T-helper 1 cell treated with Interleukin-12 subunit alpha and Interleukin-12 subunit beta and Interleukin-4 antibody, amounts not matched to agents 30 ng/mL and 1 ng/mL, for 36 hours (primary cell): Measurements from ENCODE around the gene SERPINB1. TPM values are rescaled to one million over a fixed set of nuclear protein-coding genes. Genes with fewer than 3 reads are reported as not detected.
"Not testable (repeated sequence)": the region's sequence is repeated elsewhere in the genome, so short reads cannot be mapped to it uniquely, and the experiment has no call there.

Experiments
- intact Hi-C: fragments of 100-400 bp; cut with micrococcal nuclease; formaldehyde crosslinking; loops from one replicate; pipeline ENCODE4 v1.15.1; 2024
- total RNA-seq: library from RNA; stranded (reverse); gene quantifications from 2 replicates; pipeline ENCODE4 v1.2.3, GENCODE V29; 2022

Gene SERPINB1
- total RNA-seq, 1 donor from 2014 or later: 83.4 TPM

DNA sequence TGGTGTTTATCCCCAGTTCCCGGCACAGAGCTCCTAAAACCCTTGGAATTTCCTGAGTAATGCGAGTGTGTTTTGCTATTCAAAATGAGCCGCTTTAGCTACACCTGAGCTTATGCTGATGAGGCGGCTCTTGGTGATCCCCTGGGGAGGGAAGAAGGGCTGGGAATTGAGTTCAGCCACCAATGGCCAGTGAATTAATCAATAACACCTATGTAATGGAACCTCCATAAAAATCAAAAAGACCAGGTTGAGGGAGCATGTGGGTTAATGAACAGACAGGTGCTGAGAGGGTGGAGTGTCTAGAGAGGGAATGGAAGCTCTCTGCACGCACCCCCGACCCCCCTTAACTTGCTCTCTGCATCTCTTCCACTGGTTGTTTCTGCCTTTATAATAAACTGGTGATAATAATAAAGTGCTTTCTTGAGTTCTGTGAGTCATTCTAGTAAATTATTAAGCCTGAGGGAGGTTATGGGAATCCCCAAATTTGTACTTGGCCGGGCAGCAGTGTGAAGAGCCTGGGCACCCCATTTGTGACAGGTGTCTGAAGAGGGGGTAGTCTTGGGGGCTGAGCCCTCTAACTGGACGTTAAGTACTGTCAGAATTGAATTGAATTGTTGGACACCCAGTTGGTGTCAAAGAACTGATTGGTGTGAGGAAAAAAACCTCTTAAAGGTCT is 24.6 kb upstream of the SERPINB1 start:
- intact Hi-C loops: no loop called here

DNA sequence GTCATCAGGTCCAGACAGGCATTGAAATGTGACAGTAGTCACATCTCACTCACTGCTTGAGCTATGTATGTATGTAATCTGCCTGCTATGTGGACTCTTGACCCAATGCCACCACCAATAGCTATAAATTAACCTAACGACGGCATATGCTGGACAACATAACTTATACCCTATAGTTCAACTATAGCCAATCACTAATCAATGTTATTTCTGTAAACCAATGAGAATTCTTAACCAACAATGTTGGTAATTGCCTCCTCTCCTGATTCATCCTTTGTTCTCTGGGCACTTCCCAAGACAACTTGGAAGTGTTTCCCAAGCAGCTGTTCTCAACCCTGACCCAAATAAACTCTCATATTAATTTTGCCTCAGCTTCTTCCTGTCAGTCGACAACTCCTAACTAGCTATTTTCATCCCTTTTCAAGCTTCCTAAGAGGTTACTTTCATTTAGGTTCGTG is 24.1 kb upstream of the SERPINB1 start:
- intact Hi-C loops: no loop called here

DNA sequence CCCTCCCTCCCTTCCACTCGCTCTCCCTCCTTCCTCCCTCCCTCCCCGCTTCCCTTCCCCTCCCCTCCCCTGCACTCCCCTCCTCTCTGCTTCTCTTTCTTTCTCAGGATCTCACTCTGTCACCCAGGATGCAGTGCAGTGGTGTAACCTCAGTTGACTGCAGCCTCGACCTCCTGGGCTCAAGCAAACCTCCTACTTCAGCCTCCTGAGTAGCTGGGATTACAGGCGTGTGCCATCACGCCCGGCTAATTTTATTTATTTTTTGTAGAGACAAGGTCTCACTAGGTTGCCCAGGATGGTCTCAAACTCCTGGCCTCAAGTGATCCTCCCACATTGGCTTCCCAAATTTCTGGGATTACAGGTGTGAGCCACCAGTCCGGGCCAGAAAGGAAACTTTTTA is 23.6 kb upstream of the SERPINB1 start:
- intact Hi-C loops: no loop called here

DNA sequence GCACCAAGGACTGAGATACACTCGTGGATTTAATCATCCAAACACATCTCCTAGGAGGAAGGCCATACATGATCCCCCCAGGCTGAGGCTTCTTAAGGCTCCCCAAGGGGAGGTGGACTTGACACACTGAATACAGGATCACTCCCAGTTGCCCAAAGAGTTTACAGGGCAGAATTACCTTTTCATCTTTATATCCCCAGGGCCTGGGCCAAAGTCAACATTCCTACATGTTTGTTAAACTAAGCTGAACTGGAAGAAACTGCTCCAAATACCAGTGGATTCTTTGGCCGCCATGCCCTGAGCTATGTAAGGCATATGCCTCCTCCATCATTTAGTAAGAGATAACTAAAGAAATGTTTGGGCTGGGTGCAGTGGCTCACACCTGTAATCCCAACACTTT is 22.2 kb upstream of the SERPINB1 start:
- intact Hi-C loops: no loop called here

DNA sequence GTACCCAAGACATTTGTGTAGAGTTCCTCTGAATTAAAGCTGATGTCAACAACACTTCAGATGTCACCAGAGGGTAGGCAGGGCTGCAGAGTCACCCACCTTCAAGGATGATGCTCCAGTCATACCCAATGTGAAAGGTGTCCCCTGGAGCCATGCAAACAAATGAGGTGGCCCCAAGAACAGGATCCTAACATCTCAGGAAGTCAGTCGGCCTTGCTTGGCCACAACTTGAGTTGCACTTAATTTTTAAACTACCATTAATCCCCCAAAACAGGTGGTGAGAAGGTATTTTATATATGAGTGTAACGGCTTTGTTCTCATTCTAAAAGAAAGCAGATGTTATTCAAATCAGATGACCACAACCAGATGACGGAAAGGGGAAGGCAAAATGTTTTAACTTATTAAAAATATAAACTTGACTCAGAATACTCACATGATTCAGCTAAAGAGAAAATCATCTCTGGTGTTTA is 21.1 kb upstream of the SERPINB1 start:
- intact Hi-C loops: no loop called here

DNA sequence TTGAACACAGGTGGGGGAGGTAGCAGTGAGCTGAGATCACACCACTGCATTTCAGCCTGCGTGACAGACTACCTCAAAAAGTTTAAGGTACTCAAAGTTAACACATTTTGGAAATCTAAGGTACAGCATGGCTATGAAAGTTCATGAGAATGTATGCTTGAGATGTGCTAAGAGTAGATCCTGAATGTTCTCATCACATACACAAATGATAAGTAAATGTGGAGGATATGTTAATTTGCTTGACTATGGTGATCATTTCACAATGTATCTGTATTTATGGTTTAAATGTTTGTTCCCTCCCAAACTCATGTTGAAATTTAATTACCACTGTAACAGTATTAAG is 20.1 kb upstream of the SERPINB1 start:
- intact Hi-C loops: no loop called here

DNA sequence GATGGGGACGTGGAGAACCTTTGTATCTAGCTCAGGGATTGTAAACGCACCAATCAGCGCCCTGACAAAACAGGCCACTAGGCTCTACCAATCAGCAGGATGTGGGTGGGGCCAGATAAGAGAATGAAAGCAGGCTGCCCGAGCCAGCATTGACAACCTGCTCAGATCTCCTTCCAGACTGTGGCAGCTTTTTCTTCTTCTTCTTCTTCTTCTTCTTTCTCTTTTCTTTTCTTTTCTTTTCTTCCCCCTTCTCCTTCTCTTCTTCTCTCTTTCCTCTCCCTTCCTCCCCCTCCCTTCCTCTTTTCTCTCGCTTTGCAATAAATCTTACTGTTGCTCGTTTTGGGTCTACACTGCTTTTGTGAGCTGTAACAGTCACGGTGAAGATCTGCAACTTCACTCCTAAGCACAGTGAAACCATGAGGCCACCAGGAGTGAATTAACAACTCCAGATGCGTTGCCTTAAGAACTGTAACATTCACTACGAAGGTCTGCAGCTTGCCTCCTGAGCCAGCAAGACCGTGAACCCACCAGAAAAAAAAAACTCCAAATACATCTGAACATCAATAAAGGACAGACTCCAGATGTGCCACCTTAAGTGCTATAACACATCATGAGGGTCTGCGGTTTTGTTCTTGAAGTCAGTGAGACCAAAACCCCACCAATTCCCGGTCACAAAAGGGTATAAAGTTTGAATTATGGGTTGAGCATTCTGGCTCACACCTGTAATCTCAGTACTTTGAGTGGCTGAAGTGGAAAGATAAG is 19.6 kb upstream of the SERPINB1 start:
- intact Hi-C loops: no loop called here

DNA sequence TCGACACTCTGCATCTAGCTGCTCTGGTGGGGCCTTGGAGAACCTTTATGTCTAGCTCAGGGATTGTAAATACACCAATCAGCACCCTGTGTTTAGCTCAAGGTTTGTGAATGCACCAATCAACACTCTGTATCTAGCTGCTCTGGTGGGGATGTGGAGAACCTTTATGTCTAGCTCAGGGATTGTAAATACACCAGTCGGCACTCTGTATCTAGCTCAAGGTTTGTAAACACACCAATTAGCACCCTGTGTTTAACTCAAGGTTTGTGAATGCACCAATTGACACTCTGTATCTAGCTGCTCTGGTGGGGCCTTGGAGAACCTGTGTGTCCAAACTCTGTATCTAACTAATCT is 19.0 kb upstream of the SERPINB1 start:
- intact Hi-C loops: not testable (repeated sequence)

DNA sequence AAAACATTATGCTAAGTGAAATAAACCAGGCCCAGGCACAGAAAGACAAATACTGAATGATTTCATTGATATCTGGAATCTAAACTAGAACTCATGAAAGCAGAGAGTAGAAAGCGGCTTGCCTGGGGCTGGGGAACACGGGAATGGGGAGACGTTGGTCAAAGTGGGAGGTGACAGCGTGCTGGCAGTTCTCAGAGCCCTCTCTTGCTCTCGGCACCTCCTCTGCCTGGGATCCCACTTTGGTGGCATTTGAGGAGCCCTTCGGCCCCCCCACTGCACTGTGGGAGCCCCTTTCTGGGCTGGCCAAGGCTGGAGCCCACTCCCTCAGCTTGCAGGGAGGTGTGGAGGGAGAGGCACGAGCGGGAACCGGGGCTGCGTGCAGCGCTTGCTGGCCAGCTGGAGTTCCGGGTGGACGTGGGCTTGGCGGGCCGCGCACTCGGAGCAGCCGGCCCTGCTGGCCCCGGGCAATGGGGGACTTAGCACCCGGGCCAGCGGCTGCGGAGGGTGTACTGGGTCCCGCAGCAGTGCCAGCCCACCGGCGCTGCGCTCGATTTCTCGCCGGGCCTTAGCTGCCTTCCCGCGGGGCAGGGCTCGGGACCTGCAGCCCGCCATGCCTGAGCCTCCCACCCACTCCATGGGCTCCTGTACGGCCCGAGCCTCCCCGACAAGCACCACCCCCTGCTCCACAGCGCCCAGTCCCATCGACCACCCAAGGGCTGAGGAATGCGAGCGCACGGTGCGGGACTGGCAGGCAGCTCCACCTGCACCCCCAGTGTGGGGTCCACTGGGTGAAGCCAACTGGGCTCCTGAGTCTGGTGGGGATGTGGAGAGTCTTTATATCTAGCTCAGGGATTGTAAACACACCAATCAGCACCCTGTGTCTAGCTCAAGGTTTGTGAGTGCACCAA is 18.4 kb upstream of the SERPINB1 start:
- intact Hi-C loops: loop anchor here (1.0 to 2.0 kb wide), 4 partner anchors 7 to 129 kb away; partner anchors contain the start of gene SERPINB9

DNA sequence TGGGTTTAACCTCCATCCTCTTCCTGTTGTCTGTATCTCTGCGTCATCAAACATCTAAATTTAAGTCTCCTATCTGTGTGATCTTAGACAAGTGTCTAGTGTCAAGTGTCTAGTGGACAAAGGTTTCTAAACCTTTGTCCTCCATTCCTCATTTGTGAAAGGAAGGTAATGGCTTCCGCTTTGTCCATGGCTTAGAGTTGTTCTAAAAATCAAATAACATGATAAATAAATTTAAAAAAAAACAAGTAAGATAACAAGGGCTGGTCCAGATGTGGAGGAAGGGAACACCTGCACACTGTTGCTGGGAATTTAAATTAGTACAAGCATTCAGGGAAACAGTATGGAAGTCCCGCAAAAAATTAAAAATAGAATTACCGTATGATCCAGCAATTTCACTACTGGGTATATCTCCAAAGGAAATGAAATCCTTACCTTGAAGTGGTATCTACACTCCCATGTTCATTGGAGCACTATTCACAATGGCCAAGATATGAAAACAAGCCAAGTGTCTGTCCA is 17.6 kb upstream of the SERPINB1 start:
- intact Hi-C loops: loop anchor here (1.0 to 2.0 kb wide), 4 partner anchors 8 to 130 kb away; partner anchors contain the start of gene SERPINB9

DNA sequence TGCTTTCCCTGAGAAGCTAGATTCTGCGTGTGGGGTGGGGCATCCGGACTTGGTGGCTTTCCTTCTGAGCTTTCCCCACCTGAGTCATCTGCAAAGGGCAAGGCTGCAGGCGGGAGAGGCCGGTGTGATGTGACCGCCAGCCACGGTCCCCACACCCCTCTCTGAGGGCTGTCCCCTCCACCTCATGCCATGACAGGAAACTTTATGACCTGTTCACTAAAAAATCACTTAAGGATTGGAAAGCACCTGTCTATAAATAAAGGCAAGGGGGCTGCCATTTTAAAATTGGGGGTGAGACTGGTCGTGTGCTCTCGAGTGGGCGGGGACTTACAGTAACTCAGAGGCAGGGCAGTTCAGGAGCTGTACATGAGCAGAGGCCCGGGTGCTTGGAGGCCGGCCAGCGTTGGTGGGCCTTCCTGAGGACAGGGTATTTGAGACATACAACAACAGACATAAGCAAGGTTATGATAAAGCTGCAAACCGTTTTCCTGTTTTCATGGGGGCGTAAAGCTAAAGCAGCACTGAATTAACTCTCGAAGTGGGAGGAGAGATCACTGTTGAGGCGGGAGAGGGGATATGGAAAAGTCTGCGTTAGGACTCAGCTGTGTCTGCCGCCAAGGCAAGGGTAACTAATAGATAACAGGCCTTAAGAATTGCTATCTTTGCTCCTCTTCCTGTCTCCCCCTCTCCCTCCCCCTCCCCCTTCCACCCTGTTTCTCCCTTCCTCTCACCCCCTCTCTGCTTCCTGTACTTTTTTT is 16.1 kb upstream of the SERPINB1 start:
- intact Hi-C loops: loop anchor here (1.0 to 2.0 kb wide), 4 partner anchors 9 to 131 kb away; partner anchors contain the start of gene SERPINB9

DNA sequence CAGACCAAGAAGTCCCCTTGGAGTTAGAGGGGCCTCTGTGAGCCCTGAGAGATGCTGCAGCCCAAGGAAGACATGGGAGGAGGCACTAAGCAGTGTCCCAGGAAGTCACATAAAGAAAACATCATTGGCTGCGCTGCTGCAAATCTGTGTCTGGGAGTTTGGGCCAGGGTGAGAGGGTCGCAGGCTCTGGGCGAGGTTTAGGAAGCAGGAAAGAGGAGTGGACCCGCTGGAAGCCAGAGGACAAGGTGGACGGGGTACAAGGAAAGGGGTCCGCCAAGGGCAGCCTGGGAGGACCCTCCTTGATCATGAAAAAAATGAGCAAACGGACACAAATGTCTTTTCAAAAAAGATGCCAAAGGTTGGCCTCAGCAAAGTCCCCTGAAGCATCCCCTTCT is 15.5 kb upstream of the SERPINB1 start:
- intact Hi-C loops: loop anchor here (1.0 kb wide), 2 partner anchors 9 to 83 kb away; no protein-coding TSS in a partner anchor

DNA sequence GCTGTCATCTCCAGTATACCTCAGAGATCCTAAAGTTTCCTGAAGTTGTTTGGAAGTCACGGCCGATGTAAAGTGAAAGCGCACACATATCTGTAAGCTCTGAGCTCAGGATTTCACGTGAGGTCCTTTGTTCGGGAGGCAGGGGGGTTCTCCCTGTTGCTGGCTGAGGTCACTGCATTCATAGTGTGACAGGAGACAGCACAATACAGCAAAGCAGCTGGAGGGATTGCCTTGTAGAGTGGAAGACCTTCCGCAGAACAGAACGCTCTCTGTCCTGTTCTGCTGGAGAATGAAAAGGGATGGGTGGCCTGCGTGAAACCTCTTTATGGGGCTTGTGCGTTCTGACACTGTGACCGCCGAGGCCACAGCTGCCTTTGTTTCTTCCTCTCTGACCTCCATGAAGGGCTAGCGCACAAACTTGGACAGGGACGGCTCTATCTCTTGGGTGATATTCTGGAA is 13.4 kb upstream of the SERPINB1 start:
- intact Hi-C loops: no loop called here

DNA sequence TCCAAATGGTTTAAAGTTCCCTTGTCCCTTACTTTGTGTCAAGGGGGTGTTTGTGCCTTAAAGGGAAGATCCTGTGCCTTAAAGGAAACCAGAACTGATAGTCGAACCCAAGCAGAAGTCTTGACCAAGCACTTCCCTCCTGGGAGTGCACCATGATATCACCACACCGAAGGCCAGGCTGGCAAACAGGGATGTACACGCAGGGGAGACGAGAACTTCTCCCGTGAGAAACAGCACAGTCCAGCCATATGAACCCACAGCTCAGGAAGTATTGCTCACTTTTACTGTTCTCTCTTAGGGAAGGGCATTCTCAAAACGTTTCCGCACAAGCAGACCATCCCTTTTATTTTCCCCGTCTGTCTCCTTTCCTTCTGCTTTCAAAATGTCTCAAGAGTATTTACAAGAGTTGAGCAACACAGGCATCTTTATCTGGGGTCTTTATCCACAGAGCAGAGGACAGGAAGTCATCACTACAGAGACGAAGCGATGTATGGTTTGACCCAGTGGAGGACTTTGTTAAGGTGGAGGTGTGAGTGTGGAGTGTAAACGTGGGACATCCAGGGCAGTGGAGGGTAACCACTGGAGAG is 12.8 kb upstream of the SERPINB1 start:
- intact Hi-C loops: loop anchor here (1.0 kb wide), 2 partner anchors 8 to 135 kb away; no protein-coding TSS in a partner anchor

DNA sequence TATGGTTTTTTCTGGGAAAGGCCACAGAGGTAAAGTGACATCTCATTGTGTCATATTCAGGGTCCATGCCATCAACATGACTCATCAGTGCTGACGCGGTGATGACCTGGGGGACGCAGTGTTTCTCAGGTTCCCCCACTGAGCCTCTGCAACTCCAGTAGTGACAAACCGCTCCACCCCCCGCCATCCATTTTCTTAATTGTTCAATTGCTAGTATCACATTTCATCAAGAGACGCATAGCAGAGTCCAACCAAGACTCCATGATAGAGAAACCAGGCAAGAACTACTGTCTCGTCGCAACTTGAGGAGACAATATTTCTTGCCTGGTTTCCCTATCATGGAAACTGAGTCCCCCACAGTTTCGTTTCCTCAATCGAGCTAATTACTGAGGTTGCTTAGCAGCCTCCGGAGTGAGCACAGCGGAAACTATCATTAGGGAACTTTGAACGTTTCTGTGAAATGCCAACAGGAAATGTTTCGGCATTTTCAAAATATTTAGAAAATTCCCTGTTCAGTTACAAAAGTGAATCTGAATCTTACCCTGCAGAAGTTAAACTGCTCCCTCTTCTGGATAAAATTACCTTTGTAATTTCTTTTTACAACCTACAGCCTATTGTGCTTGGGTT is 12.2 kb upstream of the SERPINB1 start:
- intact Hi-C loops: loop anchor here (1.0 kb wide), 2 partner anchors 8 to 135 kb away; no protein-coding TSS in a partner anchor

DNA sequence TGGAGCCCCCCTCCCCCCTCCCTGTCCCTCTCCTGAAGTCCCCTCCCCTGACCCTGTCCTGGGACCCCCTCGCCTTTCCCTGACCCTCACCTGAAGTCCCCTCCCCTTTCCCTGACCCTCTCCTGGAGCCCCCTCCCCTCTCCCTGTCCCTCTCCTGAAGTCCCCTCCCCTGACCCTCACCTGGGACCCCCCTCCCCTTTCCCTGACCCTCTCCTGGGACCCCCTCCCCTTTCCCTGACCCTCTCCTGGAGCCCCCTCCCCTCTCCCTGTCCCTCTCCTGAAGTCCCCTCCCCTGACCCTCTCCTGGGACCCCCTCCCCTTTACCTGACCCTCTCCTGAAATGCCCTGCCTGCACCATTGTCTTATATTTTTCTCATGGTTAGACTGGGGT is 11.7 kb upstream of the SERPINB1 start:
- intact Hi-C loops: not testable (repeated sequence)

DNA sequence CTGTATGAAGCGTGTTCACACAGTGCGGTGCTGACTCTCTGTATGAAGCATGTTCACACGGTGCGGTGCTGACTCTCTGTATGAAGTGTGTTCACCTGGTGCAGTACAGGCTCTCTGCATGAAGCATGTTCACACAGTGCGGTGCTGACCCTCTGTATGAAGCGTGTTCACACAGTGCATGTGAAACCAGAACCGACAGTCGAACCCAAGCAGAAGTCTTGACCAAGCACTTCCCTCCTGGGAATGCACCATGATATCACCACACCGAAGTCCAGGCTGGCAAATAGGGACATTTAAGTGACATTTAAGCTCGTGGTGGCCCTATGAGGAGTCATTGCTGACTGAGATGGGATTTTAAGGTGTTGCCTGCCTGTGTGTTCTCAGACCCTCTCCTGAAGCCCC is 11.3 kb upstream of the SERPINB1 start:
- intact Hi-C loops: no loop called here

DNA sequence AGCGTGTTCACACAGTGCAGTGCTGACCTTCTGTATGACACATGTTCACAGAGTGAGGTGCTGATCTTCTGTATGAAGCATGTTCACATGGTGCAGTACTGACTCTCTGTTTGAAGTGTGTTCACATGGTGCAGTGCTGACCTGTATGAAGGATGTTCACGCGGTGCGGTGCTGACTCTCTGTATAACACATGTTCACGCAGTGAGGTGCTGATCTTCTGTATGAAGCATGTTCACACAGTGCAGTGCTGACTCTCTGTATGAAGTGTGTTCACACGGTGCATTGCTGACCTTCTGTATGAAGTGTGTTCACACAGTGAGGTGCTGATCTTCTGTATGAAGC is 10.8 kb upstream of the SERPINB1 start:
- intact Hi-C loops: no loop called here

DNA sequence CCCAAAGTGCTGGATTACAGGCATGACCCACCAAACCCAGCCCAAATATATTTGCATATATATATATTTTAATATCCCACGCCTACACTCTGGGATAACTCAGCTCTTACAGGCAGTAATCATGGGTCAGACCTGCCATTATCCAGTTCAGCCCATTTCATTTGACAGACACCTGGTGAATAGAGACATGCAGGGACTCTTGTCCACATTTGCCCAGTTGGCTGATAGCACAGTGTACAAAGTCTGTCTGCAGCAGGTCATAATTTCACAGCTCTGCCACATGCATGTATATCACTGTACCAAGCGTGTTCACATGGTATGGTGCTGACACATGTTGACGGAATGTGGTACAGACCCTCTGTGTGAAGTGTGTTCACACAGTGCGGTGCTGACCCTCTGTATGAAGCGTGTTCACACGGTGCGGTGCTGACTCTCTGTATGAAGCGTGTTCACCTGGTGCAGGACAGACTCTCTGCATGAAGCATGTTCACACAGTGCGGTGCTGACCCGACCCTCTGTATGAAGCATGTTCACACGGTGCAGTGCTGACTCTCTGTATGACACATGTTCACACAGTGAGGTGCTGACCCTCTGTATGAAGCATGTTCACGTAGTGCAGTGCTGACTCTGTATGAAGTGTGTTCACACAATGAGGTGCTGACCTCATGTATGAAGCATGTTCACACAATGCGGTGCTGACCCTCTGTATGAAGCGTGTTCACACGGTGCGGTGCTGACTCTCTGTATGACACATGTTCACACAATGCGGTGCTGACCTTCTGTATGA is 10.3 kb upstream of the SERPINB1 start:
- intact Hi-C loops: no loop called here
